ENCODE data around the gene SQSTM1. TPM values are rescaled to one million over a fixed set of nuclear protein-coding genes. Genes with fewer than 3 reads are reported as not detected.

The SQSTM1 gene
- polyA plus RNA-seq, 1 experiment: 366 TPM

GRCh38 chr5:179873588-179874110, 52.9 kb downstream of the SQSTM1 start:
- Histone ChIP-seq H3K9me3 (ENCODE audit: control insufficient read depth, insufficient read depth, low read length) (no peaks in the 10 kb centered on the region; the same call in 1 of the 2 replicates), H3K27me3 (ENCODE audit: control insufficient read depth, insufficient read depth, low read length) (no peaks in the 10 kb centered on the region), H3K27ac (ENCODE audit: low read depth, low read length) (no peak overlapping the region), H3K4me3 (ENCODE audit: low read depth, low read length) (no peak overlapping the region)
- no peak for TF ChIP-seq CTCF (IDR thresholded peaks at IDR 0.05; ENCODE audit: low read depth, low read length)
- no peak for DNase-seq (ENCODE audit: low read depth, low spot score)
- ChIA-PET CTCF (interaction anchor here (1.2 kb wide), 1 partner anchor 35 kb away, joined by 4 read pairs; no protein-coding TSS in a partner anchor), POLR2A (interaction anchor here (0.6 to 1.2 kb wide), 2 partner anchors 12 to 192 kb away, joined by 3 to 5 read pairs; no protein-coding TSS in a partner anchor)

GRCh38 chr5:179874136-179874535, 53.4 kb downstream of the SQSTM1 start:
- DNase-seq (ENCODE audit: low read depth, low spot score): no peak

DNA sequence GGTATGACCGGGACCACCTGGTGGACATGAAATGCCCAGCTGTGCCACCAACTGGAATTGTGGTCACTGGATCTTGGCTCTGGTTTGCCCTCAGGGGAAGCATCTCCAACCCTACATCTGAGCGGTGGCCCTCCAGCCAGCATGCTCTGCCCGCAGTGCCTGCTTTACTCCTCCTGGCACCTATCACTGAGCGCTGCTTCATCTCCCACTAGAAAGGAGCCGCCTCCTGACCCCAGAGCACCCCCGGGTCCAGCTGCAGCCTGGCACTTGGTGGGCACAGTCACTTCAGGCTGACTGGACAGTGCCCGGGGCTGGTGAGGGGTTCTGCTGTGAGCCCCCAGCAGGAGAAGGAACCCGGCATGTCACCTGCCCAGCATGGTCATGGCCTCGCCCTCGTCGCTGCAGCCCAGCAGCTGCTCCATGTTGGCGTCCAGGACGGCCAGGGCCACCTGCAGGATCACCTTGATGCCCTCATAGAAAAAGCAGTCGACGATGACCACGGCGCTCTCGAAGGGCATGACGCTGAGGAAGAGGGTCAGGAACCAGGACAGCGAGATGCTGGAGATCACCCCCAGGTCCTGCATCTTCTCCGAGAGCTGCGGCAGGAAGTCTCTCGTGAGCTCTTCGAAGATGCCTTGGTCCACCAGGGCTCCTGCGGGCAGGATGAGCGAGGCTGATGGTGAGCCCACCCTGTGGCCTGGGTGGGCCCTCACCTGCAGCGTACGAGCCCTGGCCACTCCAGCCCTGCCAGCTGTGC, 54.0 kb downstream of the SQSTM1 start:
- H3K27ac ChIP-seq (ENCODE audit: low read depth, low read length): no peak overlapping the region
- H3K4me3 ChIP-seq (ENCODE audit: low read depth, low read length): no peak overlapping the region
- no peak for TF ChIP-seq CTCF (IDR thresholded peaks at IDR 0.05; ENCODE audit: low read depth, low read length)
- ChIA-PET CTCF (no interaction called here), POLR2A (interaction anchor here (0.5 kb wide), 1 partner anchor 15 kb away, joined by 4 read pairs; no protein-coding TSS in a partner anchor)
- H3K9me3 ChIP-seq (ENCODE audit: control insufficient read depth, insufficient read depth, low read length): no peaks in the 10 kb centered on the region; the same call in 1 of the 2 replicates
- no peaks in the 10 kb centered on the region for H3K27me3 ChIP-seq (ENCODE audit: control insufficient read depth, insufficient read depth, low read length)
- no peak for DNase-seq (ENCODE audit: low read depth, low spot score)

More at GRCh38 chr5:179874136-179874535, 53.4 kb downstream of the SQSTM1 start:
- no peaks in the 10 kb centered on the region for H3K27me3 ChIP-seq (ENCODE audit: control insufficient read depth, insufficient read depth, low read length)
- H3K9me3 ChIP-seq (ENCODE audit: control insufficient read depth, insufficient read depth, low read length): no peaks in the 10 kb centered on the region; the same call in 1 of the 2 replicates
- no peak overlapping the region for H3K27ac ChIP-seq (ENCODE audit: low read depth, low read length)
- no peak for TF ChIP-seq CTCF (IDR thresholded peaks at IDR 0.05; ENCODE audit: low read depth, low read length)
- ChIA-PET POLR2A (interaction anchor here (0.5 to 1.2 kb wide), 3 partner anchors 13 to 192 kb away, joined by 3 to 5 read pairs (median 4); no protein-coding TSS in a partner anchor), CTCF (no interaction called here)
- no peak overlapping the region for H3K4me3 ChIP-seq (ENCODE audit: low read depth, low read length)

DNA sequence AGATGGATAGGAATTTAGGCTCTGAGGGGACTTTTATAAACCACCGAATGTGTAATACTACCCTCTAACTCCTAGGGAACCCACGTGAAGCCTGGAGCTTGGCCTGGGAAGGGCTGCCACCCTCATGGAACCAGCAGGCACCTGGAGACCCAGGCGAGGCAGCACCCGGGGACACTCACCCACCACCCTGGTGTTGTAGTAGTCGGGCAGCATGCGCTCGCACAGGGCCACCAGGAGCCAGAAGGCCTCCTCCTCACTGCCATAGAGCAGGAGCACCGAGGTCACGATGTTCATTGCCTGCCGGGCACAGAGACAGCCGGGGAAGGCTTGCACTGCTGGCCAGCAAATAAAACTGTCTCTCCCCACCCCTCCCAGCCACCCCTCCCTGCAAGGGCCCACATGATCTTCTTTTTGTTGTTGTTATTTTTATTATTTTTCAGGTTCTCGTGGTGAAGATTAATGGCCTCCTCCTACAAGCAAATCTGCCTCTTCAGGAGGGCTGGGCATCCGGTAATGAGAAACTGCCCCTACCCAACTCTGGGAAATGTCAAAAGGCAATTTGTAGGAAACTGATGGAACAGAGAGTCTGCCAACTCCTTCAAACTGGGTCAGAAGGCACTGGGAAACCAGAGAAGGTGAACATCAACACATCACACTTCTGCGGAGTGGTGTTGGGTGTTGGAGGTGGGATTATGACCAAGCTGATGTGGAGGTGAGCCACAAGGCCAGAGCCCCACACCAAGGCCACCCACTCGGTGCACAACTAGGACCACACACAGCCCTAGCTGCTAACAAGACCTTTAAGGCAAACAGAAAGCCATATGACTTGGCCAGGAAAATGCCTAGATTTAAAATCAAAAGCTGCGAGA, 55.3 kb downstream of the SQSTM1 start:
- Histone ChIP-seq H3K4me3 (ENCODE audit: low read depth, low read length) (no peak overlapping the region), H3K27me3 (ENCODE audit: control insufficient read depth, insufficient read depth, low read length) (no peaks in the 10 kb centered on the region), H3K27ac (ENCODE audit: low read depth, low read length) (no peak overlapping the region), H3K9me3 (ENCODE audit: control insufficient read depth, insufficient read depth, low read length) (no peaks in the 10 kb centered on the region; the same call in 1 of the 2 replicates)
- ChIA-PET POLR2A (no interaction called here), CTCF (no interaction called here)
- no peak for TF ChIP-seq CTCF (IDR thresholded peaks at IDR 0.05; ENCODE audit: low read depth, low read length)
- DNase-seq (ENCODE audit: low read depth, low spot score): no peak
